ENCODE results near the gene ANKRD18A. TPM values are rescaled to one million over a fixed set of nuclear protein-coding genes. Genes with fewer than 3 reads are reported as not detected.
"Not testable (repeated sequence)": the region's sequence is repeated elsewhere in the genome, so short reads cannot be mapped to it uniquely, and the experiment has no call there.

The ANKRD18A gene
- total RNA-seq, 1 donor from 2014 or later: 11.8 TPM

DNA sequence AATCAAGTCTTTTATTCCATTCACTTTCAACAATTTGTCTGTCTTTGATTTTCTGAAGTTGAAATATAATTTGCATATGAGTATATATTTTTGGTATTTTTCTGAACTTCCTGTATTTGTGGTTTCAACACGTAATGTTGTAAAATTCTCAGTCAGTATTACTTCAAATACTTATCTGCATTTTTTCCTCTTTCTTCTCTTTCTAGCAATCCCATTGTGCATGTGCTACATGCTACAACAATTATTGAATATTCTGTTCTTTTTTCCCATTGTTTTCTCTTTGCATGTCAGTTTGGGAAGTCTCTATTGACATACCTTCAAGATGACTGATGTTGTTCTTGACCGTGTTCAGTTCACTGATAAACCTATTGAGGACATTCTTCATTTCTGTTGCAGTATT is 5.6 kb upstream of the ANKRD18A start:
- DNase-seq (ENCODE audit: low spot score): no peak

GRCh38 chr9:38622951-38623350 is 2.6 kb upstream of the ANKRD18A start:
- no peak for DNase-seq (ENCODE audit: low spot score)

GRCh38 chr9:38622288-38622674 is 1.9 kb upstream of the ANKRD18A start:
- no peak for DNase-seq (ENCODE audit: low spot score)

DNA sequence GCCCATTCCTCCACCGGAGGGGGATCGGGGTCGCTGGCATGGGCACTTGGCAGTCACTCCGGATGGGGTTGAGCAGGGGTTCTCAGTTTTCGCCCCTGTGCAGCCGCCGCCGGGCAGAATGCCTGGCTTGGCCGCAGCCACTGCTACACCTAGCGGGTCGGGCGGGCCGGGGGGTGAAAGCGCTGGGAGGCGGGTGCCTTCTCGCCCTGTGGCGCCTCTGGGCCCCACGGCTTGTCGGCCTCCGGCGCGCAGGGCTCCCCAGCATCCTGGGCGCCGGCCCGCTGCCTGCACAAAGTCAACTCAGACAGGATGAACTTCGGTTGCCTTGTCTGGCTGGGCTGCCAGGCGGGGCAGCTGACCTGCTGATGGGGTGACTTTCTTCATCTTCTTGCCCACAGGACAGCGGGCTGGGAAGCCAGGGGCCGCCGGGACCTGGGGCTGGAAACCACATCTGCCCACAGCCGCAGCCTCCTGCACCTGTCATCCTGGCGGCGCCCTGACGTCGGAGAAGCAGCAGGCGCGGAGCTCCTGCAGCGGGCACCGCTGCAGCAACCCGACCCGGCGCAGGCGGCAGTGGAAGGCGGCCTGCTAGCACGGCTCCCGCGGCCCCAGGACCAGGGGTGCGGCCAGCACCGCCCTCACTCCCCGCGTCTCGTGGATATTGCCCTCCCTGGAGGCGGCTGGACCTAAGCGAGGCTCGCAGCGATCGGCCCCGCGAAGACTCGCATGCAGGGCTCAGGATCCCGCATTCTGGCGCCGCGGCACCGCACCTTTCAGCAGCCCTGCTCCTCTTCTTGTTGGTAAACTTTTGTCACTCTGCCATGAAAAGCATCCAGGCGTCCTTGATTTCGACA is 1.3 kb upstream of the ANKRD18A start:
- DNase-seq (ENCODE audit: low spot score): peak; percentile 14

- DNase-seq (ENCODE audit: low spot score): no peak
Measured at GRCh38 chr9:38619556-38620447, 594 bp downstream of the ANKRD18A start.

DNA sequence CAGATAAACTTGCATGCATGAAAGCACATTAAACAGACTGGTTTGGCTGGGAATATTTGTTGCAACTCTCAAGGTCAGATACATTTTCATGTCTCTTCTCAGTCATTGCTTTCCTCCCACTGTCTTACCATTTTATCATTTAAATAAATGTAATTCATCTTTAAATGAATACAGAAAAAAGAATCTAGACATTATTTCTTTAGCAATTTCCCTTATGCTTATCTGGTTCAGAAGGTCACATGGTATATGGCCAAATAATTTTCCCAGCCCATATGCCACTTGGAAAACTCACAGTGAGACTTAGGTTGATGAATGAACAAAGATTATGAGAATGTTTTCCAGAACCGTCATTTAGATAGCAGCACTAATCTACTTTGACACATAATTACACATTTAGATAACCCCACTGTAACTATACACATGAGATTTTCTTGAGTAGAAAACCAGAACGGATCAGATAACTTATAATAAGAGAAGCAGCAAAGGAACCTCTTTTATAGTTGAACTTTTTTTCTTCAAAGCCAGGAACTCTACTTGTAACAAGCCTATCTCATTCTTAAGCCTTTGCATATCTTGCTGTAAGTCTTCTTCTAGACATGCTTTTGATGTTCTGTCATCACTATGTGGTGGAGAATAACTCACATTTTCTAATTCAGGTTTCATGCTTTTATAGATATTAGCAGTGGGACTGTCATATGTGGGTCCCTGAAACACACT is 22.2 kb downstream of the ANKRD18A start:
- not testable (repeated sequence) for DNase-seq (ENCODE audit: low spot score)

GRCh38 chr9:38595117-38595516 is 25.3 kb downstream of the ANKRD18A start:
- DNase-seq (ENCODE audit: low spot score): not testable (repeated sequence)

- not testable (repeated sequence) for DNase-seq (ENCODE audit: low spot score)
Measured at GRCh38 chr9:38591346-38592063, 28.9 kb downstream of the ANKRD18A start.

DNA sequence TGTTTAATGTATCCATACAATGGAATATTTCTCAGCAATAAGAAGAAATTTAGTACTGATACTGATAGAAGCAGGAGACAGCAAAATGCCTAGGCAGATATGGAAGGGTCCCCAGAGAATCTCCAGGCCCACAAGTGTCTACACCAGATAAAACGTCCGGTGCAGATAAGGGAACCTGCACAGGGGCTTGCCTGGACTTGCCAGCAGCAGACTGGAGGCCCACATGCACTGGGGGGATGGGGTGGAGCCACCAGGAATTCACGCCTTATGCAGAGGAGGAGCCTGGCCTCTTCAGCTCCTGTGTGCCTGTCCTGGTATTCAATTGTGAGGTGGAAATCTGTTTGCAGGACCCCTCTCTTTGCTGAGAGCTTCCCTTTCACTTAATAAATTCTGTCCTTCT is 36.6 kb downstream of the ANKRD18A start:
- not testable (repeated sequence) for DNase-seq (ENCODE audit: low spot score)

DNA sequence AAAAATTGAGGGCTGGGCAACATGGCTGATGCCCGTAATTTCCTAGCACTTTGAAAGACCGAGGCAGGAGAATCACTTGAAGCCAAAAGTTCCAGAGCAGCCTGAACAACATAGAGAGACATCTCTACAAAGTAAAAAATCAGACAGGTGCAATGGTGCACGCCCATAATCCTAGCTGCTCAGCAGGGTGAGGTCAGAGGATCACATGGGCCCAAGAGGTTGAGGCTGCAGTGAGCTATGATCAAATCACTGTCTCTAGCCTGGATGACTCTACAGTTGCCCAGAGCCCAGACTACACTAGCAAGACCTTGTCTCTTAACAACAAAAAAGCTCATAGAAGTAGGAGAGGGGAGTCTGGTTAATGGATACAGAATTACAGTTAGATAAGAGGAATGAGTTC is 40.3 kb downstream of the ANKRD18A start:
- DNase-seq (ENCODE audit: low spot score): not testable (repeated sequence)

- not testable (repeated sequence) for DNase-seq (ENCODE audit: low spot score)
Measured at GRCh38 chr9:38576181-38576580, 44.2 kb downstream of the ANKRD18A start.

DNA sequence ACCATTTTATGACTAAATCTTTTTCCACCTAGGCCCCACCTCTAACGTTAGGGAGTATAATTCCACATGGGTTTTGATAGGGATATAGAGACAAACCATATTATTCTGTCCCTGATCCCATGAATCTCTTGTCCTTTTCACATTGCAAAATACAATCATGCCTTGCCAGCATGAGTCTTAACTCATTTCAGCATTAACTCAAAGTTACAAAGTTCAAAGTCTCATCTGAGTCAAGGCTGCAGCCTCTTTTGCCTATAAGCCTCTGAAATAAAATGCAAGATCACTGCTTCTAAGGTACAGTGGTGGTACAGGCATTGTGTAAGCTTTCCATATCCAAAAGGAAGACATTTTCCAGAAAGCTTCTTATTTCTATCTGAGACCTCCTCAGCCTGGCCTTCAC is 54.3 kb downstream of the ANKRD18A start:
- DNase-seq (ENCODE audit: low spot score): not testable (repeated sequence)

DNA sequence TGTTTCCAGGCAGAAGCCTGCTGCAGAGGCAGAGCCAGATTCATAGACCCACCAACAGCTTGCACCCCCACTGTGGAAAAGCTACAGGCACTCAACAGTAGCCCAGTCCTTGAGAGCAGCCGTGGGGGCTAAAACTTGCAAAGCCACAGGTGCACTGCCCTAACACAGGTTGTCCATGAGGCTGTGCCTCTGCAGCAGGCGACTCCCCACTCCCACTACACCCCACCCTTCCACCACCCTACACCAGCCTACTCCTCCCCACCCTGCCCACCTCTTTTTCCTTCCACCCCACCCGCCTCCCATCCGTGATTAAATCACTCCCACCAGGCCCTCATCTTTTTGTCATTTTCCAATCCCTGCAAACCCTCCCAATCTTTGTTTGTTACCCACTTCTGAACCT is 55.2 kb downstream of the ANKRD18A start:
- not testable (repeated sequence) for DNase-seq (ENCODE audit: low spot score)

GRCh38 chr9:38563911-38564310 is 56.5 kb downstream of the ANKRD18A start:
- DNase-seq (ENCODE audit: low spot score): not testable (repeated sequence)

- not testable (repeated sequence) for DNase-seq (ENCODE audit: low spot score)
Measured at GRCh38 chr9:38561134-38561533, 59.3 kb downstream of the ANKRD18A start.

DNA sequence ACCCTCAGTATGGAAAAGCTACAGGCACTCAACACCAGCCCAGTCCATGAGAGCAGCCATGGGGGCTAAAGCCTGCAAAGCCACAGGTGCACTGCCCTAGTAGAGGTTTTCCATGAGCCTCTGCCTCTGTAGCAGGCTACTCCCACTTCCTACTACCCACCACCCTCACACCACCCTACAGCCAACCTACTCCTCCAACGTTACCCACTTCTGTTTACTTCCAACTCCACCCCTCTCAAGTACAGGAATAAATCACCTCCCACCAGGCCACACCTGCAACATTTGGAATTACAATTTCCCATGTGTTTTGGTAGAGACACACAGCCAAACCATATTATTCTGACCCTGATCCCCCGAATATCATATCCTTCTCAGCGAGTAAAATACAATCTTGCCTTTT is 61.2 kb downstream of the ANKRD18A start:
- DNase-seq (ENCODE audit: low spot score): not testable (repeated sequence)

DNA sequence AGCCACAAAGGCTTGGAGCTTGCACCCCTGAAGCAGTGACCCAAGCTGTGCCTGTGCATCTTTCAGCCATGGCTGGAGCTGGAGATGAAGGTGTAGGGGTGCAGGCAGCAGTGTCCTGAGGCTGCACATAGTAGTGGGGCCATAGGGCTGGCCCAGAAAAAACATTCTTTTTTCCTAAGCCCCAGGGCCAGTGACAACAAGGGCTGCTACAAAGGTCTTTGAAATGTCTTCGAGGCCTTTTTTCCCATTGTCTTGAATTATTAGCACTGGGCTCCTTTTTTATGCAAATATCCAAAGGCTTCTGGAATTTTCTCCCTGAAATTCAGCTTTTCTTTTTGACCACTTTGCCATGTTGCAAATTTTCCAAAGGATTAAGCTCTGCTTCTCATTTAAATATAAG is 62.6 kb downstream of the ANKRD18A start:
- not testable (repeated sequence) for DNase-seq (ENCODE audit: low spot score)

DNA sequence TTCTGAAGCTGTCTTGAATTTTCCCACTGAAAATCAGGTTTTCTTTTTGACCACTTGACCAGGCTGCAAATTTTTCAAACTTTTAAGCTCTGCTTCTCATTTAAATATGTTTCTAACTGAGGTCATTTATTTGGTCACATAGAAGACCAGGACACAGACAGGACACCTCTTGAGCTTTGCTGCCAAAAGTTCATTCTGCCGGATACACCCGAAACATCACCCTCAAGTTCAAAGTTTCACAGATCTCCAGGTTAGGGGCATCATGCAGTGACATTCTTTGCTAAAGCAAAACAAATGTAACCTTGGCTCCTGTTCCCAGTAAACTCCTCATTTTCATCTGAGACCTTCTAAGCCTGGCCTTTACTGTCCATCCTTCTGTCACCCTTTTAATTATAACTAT is 65.4 kb downstream of the ANKRD18A start:
- not testable (repeated sequence) for DNase-seq (ENCODE audit: low spot score)

GRCh38 chr9:38553019-38553418 is 67.4 kb downstream of the ANKRD18A start:
- DNase-seq (ENCODE audit: low spot score): not testable (repeated sequence)

GRCh38 chr9:38546497-38547163 is 73.8 kb downstream of the ANKRD18A start:
- not testable (repeated sequence) for DNase-seq (ENCODE audit: low spot score)

- DNase-seq (ENCODE audit: low spot score): not testable (repeated sequence)
Measured at GRCh38 chr9:38540535-38540934, 79.9 kb downstream of the ANKRD18A start.

Data from mucosa of gallbladder (tissue), 1 donor.